SK-N-SH (cell line): ENCODE results near the gene MINDY3.

Experiments
- CTCF ChIP-seq: fragments of 200-600 bp; sonication (generic); IDR thresholded peaks from 2 replicates; pipeline ENCODE4 v1.6.1; 2017; ENCODE audit warnings: antibody characterized with exemption, mild to moderate bottlenecking, moderate library complexity
- RAD21 ChIP-seq: IDR thresholded peaks from 2 replicates; pipeline ENCODE4 v1.6.1; 2012; ENCODE audit warnings: mild to moderate bottlenecking, low read length
- RFX5 ChIP-seq: IDR thresholded peaks from 2 replicates; pipeline ENCODE4 v1.6.1; 2012; ENCODE audit warnings: mild to moderate bottlenecking, improper control_type of control experiment, low read length
- TCF12 ChIP-seq: IDR thresholded peaks from 2 replicates; pipeline ENCODE4 v1.4.0; 2012

DNA sequence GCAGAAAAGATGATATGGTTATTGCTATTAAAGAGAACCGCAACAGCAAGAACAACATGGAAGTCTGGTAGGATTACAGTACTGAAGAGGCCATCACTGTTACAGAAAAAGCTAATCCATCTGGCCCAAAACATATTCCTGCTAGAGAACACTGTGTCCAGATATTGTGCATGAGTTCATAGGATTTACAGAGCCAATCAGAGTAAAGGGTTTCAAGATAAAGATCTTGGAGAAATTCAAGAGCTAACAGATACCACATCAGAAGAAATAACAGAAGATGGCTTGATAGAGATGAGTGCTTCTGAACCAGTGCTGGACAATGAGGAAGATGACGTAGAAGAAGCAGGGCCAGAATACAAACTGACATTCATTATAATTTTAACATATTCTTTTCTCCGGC lies 58.7 kb downstream of the MINDY3 start:
- no peak for TF ChIP-seq RAD21
- TF ChIP-seq CTCF = no peak
- TF ChIP-seq TCF12 = no peak
- no peak for TF ChIP-seq RFX5
